Activated naive CD8-positive, alpha-beta T cell (primary cell): ENCODE data around the gene C1orf105.
"Not testable (repeated sequence)": the region's sequence is repeated elsewhere in the genome, so short reads cannot be mapped to it uniquely, and the experiment has no call there.

Source experiments
- H3K27ac Mint-ChIP-seq: one replicate; pipeline ENCODE4 v1.8.0; 2021; ENCODE audit warnings: mixed read lengths
- H3K27me3 Mint-ChIP-seq: one replicate; pipeline ENCODE4 v1.8.0; 2021; ENCODE audit warnings: mixed read lengths
- H3K36me3 Mint-ChIP-seq: one replicate; pipeline ENCODE4 v1.8.0; 2021; ENCODE audit warnings: mixed read lengths
- H3K4me1 Mint-ChIP-seq: one replicate; pipeline ENCODE4 v1.8.0; 2021; ENCODE audit warnings: low read depth, mixed read lengths
- H3K4me3 Mint-ChIP-seq: one replicate; pipeline ENCODE4 v1.8.0; 2021; ENCODE audit warnings: mild to moderate bottlenecking, mixed read lengths
- H3K9me3 Mint-ChIP-seq: one replicate; pipeline ENCODE4 v1.8.0; 2021; ENCODE audit warnings: low read depth, mixed read lengths

C1orf105 gene

GRCh38 chr1:172420385-172420784 is at the start of gene C1orf105:
TSS of gene C1orf105 (plus strand) at chr1:172420685. CDS start at chr1:172420886, 201 bp downstream.
- Mint-ChIP-seq H3K4me3 (no peak within 1 kb of the TSS), H3K27ac (peak within 1 kb of the TSS; percentile 41)

GRCh38 chr1:172371646-172372045 is 48.8 kb upstream of the C1orf105 start:
- H3K27me3 Mint-ChIP-seq, H3K4me3 Mint-ChIP-seq, H3K27ac Mint-ChIP-seq: not testable (repeated sequence)
- peaks cover 17% of the 10 kb centered on the region for H3K36me3 Mint-ChIP-seq
- H3K4me1 Mint-ChIP-seq: peaks cover 14% of the 10 kb centered on the region
- H3K9me3 Mint-ChIP-seq: peaks cover 30% of the 10 kb centered on the region

More at GRCh38 chr1:172420385-172420784, at the start of gene C1orf105:
- Mint-ChIP-seq H3K9me3 (no peaks in the 10 kb centered on the region), H3K36me3 (peaks cover 2% of the 10 kb centered on the region), H3K4me1 (peaks cover 13% of the 10 kb centered on the region), H3K27me3 (no peaks in the 10 kb centered on the region)

DNA sequence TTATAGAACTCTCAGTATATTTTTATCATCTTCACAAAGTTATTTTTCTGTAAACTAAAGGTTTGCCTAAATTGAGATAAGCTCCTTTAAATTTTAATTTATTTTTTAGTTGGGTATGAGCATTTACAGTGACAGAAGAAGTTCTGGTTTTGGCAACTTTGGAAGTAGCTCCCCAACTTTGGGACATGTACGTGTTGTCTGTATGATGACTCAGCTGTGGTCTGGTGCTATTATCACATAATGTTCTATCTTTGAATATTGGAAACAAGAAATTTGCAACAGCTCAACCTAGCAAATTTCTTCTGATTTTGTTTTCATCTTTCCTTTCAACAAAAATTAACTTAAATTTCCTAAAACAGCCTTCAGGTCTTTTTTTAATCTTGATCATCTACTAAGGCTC is 46.6 kb upstream of the C1orf105 start:
- H3K36me3 Mint-ChIP-seq: peaks cover 7% of the 10 kb centered on the region
- H3K27me3 Mint-ChIP-seq: no peaks in the 10 kb centered on the region
- no peak overlapping the region for H3K4me3 Mint-ChIP-seq
- H3K4me1 Mint-ChIP-seq: peaks cover 21% of the 10 kb centered on the region
- no peak overlapping the region for H3K27ac Mint-ChIP-seq
- peaks cover 10% of the 10 kb centered on the region for H3K9me3 Mint-ChIP-seq

GRCh38 chr1:172375211-172375631 is 45.3 kb upstream of the C1orf105 start:
- Mint-ChIP-seq H3K9me3 (peaks cover 6% of the 10 kb centered on the region), H3K4me3 (no peak overlapping the region), H3K4me1 (peaks cover 32% of the 10 kb centered on the region), H3K27me3 (no peaks in the 10 kb centered on the region), H3K36me3 (peaks cover 7% of the 10 kb centered on the region), H3K27ac (no peak overlapping the region)

- Mint-ChIP-seq H3K4me3 (no peak overlapping the region), H3K9me3 (no peaks in the 10 kb centered on the region), H3K4me1 (peaks cover 43% of the 10 kb centered on the region), H3K27me3 (no peaks in the 10 kb centered on the region), H3K27ac (no peak overlapping the region), H3K36me3 (peaks cover 7% of the 10 kb centered on the region)
These were observed 44.1 kb upstream of the C1orf105 start for GRCh38 chr1:172376431-172376830.

DNA sequence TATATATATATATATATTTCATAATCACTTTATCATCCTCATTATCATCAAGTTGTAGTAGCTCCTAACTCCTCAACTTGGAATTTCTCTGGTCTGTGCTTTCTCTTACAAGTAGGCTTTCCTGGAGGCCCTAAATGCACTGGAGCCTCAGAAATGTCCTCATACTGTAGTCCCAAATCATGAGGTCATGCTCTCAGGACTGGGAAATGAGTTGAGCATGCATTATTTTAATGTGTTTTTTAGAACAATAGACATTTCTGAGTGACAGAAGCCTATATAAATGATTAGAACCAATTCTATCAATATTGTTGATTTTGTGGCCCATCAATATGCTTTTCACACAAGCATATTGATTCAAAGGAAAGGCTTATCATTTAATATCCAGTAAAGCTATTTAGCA is 42.9 kb upstream of the C1orf105 start:
- Mint-ChIP-seq H3K9me3 (no peaks in the 10 kb centered on the region), H3K27me3 (no peaks in the 10 kb centered on the region), H3K36me3 (peaks cover 7% of the 10 kb centered on the region), H3K4me1 (peaks cover 54% of the 10 kb centered on the region), H3K27ac (no peak overlapping the region), H3K4me3 (no peak overlapping the region)

- Mint-ChIP-seq H3K27ac (no peak overlapping the region), H3K4me1 (peaks cover 55% of the 10 kb centered on the region), H3K36me3 (peaks cover 7% of the 10 kb centered on the region), H3K27me3 (no peaks in the 10 kb centered on the region), H3K9me3 (no peaks in the 10 kb centered on the region), H3K4me3 (peak overlapping the region; percentile 25)
These were observed 42.2 kb upstream of the C1orf105 start for GRCh38 chr1:172378109-172378760.

DNA sequence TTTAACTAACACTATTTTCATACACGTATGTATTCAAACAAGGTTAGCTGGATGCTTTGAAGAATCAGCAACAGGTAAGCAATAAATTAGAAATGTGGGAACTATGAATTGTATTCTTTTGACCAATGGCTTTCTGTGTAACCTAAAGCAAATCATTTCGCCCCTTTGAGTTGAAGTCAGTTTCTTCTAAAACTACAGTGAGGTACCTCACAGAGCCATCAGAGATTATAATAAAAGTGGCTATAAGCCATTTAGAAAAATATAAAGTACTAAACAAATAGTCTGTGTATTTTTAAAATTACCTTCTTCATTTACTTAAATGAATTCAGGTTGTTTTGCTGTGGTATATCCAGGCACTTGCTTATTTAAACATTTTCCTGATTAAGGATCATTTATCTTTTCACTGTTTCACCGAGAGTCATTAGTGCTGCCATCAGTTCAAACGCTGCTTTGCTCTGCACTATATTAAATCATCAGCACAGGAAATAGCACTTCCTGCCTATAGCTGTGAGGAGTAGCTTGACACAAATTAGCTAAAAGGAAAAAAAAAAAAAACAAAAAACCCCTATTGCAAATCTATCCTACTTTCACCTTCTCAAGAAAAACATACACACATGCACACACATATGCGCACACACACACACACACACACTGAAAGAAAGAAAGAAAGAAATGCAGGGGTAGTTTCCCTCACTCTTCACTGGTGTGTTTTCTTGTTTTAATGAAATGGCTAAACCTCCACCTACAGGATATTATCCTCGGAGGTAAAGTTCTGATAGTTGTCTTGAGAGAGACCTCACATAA is 39.8 kb upstream of the C1orf105 start:
- H3K27me3 Mint-ChIP-seq: no peaks in the 10 kb centered on the region
- peaks cover 46% of the 10 kb centered on the region for H3K4me1 Mint-ChIP-seq
- peak overlapping the region; percentile 94 for H3K27ac Mint-ChIP-seq
- peak overlapping the region; percentile 72 for H3K4me3 Mint-ChIP-seq
- H3K9me3 Mint-ChIP-seq: no peaks in the 10 kb centered on the region
- peaks cover 7% of the 10 kb centered on the region for H3K36me3 Mint-ChIP-seq

DNA sequence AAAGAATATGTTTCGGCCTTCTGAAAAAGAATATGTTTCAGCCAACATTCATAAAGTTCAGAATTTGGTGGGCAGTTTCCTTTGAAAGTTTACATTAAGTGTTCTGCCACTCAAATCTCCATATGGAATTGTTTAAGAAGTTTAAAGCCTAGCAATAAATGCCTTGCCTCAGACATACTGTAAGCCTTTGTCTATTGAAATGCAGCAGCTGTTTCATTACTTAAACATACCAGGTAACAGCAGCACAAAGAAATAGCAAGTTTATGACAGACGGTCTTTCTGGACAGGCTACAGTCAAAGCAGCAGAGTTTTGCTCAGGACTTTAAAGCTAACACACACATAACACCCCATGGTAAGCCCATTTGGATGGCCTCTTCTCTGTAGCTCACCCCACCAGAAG is 38.5 kb upstream of the C1orf105 start:
- peaks cover 40% of the 10 kb centered on the region for H3K4me1 Mint-ChIP-seq
- H3K27me3 Mint-ChIP-seq: no peaks in the 10 kb centered on the region
- H3K9me3 Mint-ChIP-seq: no peaks in the 10 kb centered on the region
- no peak overlapping the region for H3K4me3 Mint-ChIP-seq
- H3K36me3 Mint-ChIP-seq: peaks cover 8% of the 10 kb centered on the region
- H3K27ac Mint-ChIP-seq: peak overlapping the region; percentile 52

DNA sequence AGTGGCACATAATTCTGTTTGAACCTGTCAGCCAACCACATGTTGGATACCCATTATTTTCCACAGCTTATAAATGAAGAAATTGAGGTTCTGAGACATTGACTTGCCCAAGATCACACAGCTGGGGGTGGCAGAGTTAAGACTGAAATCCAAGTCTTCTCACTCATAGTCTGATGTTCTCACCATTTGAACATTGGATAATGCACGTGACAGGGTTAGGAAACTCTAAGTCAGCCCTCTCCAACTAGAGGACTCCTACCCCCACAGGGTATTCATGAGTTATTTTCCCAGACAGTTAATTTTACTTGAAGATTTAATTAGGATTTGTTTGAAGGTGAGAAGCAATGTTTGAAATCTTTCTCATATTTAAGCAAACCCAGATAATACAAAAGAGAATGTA is 38.1 kb upstream of the C1orf105 start:
- peaks cover 40% of the 10 kb centered on the region for H3K4me1 Mint-ChIP-seq
- H3K9me3 Mint-ChIP-seq: no peaks in the 10 kb centered on the region
- no peak overlapping the region for H3K4me3 Mint-ChIP-seq
- peak overlapping the region; percentile 52 for H3K27ac Mint-ChIP-seq
- no peaks in the 10 kb centered on the region for H3K27me3 Mint-ChIP-seq
- peaks cover 10% of the 10 kb centered on the region for H3K36me3 Mint-ChIP-seq

GRCh38 chr1:172382990-172383389 is 37.5 kb upstream of the C1orf105 start:
- Mint-ChIP-seq H3K27ac (no peak overlapping the region), H3K36me3 (peaks cover 10% of the 10 kb centered on the region), H3K9me3 (no peaks in the 10 kb centered on the region), H3K4me1 (peaks cover 40% of the 10 kb centered on the region), H3K4me3 (no peak overlapping the region), H3K27me3 (no peaks in the 10 kb centered on the region)

DNA sequence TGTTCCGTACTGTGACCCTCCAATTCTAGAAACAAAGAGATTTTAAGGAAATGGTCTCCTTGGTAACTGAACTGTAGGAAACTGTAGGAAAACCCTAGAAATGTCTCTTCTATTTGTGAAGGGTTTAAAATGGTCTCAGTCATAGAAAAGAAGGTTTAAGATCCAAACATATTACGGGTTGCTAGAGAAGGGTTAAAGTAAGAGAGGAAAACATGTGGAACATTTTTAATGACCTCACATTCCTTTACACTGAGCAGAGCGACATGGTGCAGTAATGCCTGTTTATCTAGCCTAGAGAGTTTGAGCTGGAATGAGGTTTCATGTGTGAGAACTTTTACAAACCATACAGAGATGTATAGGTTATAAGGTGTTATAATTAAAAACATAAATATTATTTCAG is 36.9 kb upstream of the C1orf105 start:
- Mint-ChIP-seq H3K4me1 (peaks cover 37% of the 10 kb centered on the region), H3K27me3 (no peaks in the 10 kb centered on the region), H3K36me3 (peaks cover 9% of the 10 kb centered on the region), H3K27ac (no peak overlapping the region), H3K9me3 (no peaks in the 10 kb centered on the region), H3K4me3 (no peak overlapping the region)

DNA sequence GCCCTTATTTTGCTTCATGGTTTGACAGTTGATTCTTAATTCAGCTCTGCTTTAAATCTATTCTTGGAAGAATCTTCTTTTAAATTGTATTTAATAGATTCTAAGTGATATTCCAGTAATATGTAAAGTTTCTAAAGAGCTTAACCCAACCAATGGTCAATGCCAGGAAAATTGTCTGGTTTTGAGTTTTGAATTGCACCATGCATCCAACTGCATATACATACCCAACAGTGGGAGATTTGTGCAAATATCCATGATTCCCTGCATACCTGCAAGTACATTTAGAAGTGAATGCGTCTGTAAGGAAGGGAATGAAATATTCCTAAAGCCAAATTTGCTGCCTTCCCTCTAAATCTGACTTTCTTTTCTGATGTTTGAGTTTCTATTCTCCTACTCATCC is 35.8 kb upstream of the C1orf105 start:
- H3K36me3 Mint-ChIP-seq: peaks cover 4% of the 10 kb centered on the region
- H3K27me3 Mint-ChIP-seq: no peaks in the 10 kb centered on the region
- no peak overlapping the region for H3K4me3 Mint-ChIP-seq
- peaks cover 29% of the 10 kb centered on the region for H3K4me1 Mint-ChIP-seq
- no peak overlapping the region for H3K27ac Mint-ChIP-seq
- H3K9me3 Mint-ChIP-seq: no peaks in the 10 kb centered on the region

GRCh38 chr1:172386046-172386445 is 34.4 kb upstream of the C1orf105 start:
- no peak overlapping the region for H3K4me3 Mint-ChIP-seq
- no peak overlapping the region for H3K27ac Mint-ChIP-seq
- no peaks in the 10 kb centered on the region for H3K27me3 Mint-ChIP-seq
- peaks cover 5% of the 10 kb centered on the region for H3K36me3 Mint-ChIP-seq
- no peaks in the 10 kb centered on the region for H3K9me3 Mint-ChIP-seq
- H3K4me1 Mint-ChIP-seq: peaks cover 21% of the 10 kb centered on the region

DNA sequence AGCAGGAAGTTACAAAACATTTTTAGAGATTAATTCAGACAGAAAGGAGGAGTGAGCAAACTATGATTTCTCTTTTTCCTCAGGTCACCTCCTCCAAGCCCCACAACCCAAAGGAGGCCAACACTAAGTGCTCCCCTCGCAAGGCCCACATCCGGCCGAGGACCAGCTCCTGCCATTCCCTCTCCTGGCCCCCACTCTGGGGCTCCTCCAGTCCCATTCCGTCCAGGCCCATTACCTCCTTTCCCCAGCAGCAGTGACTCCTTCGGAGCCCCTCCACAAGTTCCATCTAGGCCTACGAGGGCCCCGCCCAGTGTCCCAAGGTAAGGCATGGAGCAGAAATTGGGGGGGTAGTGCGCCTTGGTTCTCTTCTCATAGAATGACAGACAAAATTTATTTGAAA is 32.0 kb upstream of the C1orf105 start:
- H3K9me3 Mint-ChIP-seq: no peaks in the 10 kb centered on the region
- no peaks in the 10 kb centered on the region for H3K27me3 Mint-ChIP-seq
- H3K4me1 Mint-ChIP-seq: peaks cover 23% of the 10 kb centered on the region
- no peak overlapping the region for H3K27ac Mint-ChIP-seq
- H3K4me3 Mint-ChIP-seq: no peak overlapping the region
- peaks cover 9% of the 10 kb centered on the region for H3K36me3 Mint-ChIP-seq
